ENCODE measurements around the gene GPC5.

GPC5 gene

GRCh38 chr13:91609353-91609752 lies 210.9 kb downstream of the GPC5 start:
- ChIA-PET POLR2A (no interaction called here), CTCF (interaction anchor here (0.9 to 1.4 kb wide), 2 partner anchors 10 to 11 kb away, joined by 3 to 4 read pairs; no protein-coding TSS in a partner anchor)
- TF ChIP-seq CTCF (IDR thresholded peaks at IDR 0.05; ENCODE audit: control extremely low read depth, extremely low read depth, low read depth, missing control alignments) = no peak
- DNase-seq (ENCODE audit: extremely low spot score) = no peak

DNA sequence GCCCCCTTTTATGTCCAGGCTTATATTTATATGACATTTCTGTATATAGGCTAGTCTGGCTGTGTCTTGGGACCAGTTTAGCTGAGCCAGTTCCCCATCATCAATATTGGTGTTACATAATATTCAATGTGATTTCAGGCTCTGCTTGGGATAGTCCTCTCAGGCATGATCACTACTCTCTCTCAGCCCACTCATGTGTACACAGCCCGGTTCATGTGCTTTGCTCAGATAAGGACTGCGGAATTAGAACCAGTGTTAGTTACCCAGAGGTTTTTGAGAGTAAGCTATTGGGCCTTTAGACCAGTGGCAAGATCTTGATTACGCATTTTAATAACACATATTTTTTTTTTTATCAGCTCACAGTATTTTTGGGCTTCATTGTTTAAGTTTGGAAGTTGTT lies 219.9 kb downstream of the GPC5 start:
- CTCF ChIA-PET = no interaction called here
- no peak for DNase-seq (ENCODE audit: extremely low spot score)
- POLR2A ChIA-PET = no interaction called here
- TF ChIP-seq CTCF (IDR thresholded peaks at IDR 0.05; ENCODE audit: control extremely low read depth, extremely low read depth, low read depth, missing control alignments) = no peak

GRCh38 chr13:91620670-91621141 lies 222.3 kb downstream of the GPC5 start:
- TF ChIP-seq CTCF (IDR thresholded peaks at IDR 0.05; ENCODE audit: control extremely low read depth, extremely low read depth, low read depth, missing control alignments) = no peak
- CTCF ChIA-PET = interaction anchor here (1.0 kb wide), 1 partner anchor 26 kb away, joined by 3 read pairs; no protein-coding TSS in a partner anchor
- POLR2A ChIA-PET = no interaction called here
- DNase-seq (ENCODE audit: extremely low spot score) = no peak

GRCh38 chr13:91621161-91621560 lies 222.7 kb downstream of the GPC5 start:
- CTCF ChIA-PET = no interaction called here
- POLR2A ChIA-PET = no interaction called here

GRCh38 chr13:91621963-91622362 lies 223.5 kb downstream of the GPC5 start:
- ChIA-PET CTCF (interaction anchor here (1.3 kb wide), 1 partner anchor 44 kb away, joined by 3 read pairs; no protein-coding TSS in a partner anchor), POLR2A (no interaction called here)

More at GRCh38 chr13:91621161-91621560, 222.7 kb downstream of the GPC5 start:
- DNase-seq (ENCODE audit: extremely low spot score) = no peak
- TF ChIP-seq CTCF (IDR thresholded peaks at IDR 0.05; ENCODE audit: control extremely low read depth, extremely low read depth, low read depth, missing control alignments) = no peak

GRCh38 chr13:91622778-91623550 lies 224.5 kb downstream of the GPC5 start:
- ChIA-PET POLR2A (no interaction called here), CTCF (interaction anchor here (1.3 kb wide), 1 partner anchor 43 kb away, joined by 3 read pairs; no protein-coding TSS in a partner anchor)
- no peak for DNase-seq (ENCODE audit: extremely low spot score)
- TF ChIP-seq CTCF (IDR thresholded peaks at IDR 0.05; ENCODE audit: control extremely low read depth, extremely low read depth, low read depth, missing control alignments) = no peak

More at GRCh38 chr13:91621963-91622362, 223.5 kb downstream of the GPC5 start:
- no peak for TF ChIP-seq CTCF (IDR thresholded peaks at IDR 0.05; ENCODE audit: control extremely low read depth, extremely low read depth, low read depth, missing control alignments)
- no peak for DNase-seq (ENCODE audit: extremely low spot score)

Data from GM10248 (cell line).